Stimulated activated CD8-positive, alpha-beta memory T cell treated with anti-CD3 and anti-CD28 coated beads, Interleukin-7, amount 100 ng/mL, for 48 hours (primary cell): ENCODE measurements around the gene ADARB1.

ENCODE experiments used
- DNase-seq, 2 donors: peaks; one replicate each; pipeline ENCODE4 v3.0.0-alpha.2; 2020; ENCODE audit warnings: low read depth in 1 of 2; ENCODE audit errors: extremely low read depth in 1 of 2

ADARB1 gene

DNA sequence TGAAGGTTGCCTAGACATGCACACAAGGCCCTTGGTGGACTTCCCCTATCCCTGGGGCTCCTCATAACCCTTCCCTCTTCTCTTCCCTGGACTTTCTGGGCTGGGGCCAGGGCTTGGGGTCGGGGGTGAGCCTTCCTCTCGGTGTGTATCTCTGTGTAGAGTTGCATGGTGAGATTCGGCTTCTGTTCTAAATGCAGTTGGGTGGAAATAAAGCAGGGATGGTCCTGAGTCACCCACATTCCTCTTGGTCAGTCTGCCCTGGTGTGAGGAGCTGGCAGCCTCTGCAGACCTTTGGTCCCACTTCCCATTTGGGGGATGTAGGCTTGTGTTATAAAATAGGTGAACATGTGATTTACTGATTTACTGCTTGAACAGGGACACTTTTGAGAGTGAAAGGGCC, 38.0 kb downstream of the ADARB1 start:
- DNase-seq = no peak

DNA sequence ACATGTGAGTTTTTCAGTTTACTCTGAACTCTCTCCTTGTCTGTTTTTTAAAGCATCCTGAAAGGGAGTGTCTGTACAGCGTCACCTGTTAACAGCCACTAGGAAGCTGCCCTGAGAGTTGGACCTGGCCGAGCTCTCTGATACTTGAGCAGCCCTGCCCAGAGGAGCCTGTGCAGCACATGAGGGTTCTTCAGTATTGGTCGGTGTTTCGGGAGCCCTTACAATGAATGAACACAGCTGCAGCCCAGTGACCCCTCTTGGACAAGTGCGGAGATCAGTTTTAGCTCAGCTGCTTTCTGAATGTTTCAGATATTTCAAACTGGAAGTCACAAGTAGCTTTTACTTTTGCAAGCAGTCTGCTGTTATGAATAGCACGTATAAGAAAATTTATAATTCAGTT, 39.2 kb downstream of the ADARB1 start:
- no peak for DNase-seq

DNA sequence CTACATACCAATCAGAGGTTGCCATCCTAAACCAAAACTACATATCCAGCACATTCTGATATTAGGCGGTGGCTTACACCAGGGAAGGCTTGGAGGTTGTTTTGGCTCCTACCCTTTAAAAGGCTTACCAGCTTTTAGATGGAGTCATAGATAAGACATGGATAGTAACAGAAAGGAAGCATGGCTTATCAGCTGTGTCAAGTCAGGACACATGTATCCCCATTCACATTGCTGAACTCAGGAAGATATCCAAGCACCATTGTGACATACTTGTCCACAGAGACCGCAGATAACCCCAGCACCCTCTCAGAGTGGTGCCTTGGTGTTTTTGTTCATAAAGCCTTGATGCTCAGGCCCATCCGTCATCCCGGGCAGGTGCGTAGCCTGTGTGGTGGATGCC, 39.7 kb downstream of the ADARB1 start:
- DNase-seq = no peak

DNA sequence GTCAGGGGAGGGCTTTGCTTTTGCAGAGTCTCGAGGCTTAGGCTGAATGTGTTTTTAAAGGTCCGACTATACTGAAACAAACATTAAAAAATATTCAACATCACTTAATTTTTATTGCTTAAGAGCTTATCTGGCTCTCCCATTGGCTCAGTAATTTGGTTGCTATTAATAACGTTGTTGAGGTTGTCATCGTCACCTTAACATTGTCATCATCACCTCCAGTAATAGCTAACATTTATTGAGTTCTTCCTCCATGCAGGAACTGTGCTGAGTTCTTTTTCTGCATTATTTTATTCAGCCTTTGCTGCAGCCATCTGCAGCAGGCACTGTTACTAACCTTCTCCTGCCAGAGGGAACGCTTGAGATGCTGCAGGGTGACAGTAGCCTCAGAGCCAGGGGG, 40.1 kb downstream of the ADARB1 start:
- no peak for DNase-seq

DNA sequence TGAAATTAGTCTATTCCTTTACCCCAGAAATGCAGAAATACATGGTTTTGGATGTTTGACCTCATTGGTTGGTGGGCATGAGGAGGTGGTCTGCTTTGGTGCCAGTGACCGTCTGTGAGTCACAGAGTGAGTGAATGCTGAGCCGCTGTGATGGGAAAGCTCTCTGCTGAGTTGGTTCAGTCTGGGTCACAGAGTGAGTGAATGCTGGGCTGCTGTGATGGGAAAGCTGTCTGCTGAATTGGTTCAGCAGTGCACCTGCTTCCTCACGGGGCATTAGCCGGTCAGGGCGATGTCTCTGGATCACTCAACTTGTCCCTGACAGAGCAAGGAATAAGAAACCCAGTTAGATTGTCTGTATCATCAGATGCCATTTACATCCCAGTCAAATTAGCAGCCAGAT, 40.8 kb downstream of the ADARB1 start:
- no peak for DNase-seq

DNA sequence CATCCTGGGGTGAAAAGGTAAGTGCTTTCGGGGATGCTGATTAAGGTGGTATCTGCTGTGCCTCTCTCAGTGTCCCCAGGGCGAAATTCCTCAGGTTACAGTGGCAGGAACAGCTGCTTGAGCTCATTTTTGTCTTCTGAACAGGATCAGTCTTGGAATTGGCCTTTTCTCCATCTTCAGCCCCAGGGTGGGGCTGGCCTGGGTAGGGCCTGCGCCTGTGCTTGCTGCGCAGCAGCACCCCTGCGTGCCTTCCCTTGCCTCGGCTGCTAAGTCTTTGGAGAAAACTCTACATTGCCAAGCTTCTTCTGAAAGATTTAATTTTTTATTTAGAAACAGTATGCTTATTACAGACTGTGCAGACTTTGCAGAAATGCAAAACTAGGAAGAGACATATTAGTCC, 41.7 kb downstream of the ADARB1 start:
- DNase-seq = no peak

DNA sequence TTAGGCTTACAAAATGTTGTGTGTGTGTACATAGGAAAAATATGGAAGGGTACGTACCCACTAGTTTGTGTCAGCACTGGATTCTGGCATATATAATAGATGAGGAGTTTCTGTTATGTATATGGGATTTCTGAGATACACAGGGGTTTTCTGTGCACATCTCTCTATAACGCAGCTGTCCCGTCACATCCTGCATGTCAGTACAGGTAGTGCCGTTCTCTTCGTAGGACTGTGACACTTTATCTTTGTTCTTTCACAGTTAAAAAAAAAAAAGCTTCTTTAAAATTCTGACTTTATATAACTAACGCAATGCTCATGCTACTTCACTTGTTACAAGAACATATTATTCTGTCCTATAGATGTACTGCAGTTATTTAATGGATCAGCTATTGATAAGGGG, 42.9 kb downstream of the ADARB1 start:
- no peak for DNase-seq

DNA sequence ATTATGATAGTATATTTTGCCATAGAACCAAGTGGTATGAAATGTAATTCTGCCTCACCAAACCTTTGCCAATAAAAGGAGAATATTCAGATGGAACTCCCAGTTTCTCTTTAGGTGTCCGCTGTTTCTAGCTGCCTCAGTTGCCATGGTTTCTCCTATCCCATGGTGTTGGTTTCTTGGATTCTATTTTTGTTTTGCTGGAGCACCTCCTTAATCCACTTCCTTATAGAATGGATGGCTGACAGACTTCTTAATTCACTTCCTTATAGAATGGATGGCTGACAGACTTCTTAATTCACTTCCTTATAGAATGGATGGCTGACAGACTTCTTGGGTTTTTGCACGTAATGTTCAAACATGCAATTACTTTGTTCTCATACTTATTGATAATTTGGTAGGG, 43.7 kb downstream of the ADARB1 start:
- DNase-seq = no peak

DNA sequence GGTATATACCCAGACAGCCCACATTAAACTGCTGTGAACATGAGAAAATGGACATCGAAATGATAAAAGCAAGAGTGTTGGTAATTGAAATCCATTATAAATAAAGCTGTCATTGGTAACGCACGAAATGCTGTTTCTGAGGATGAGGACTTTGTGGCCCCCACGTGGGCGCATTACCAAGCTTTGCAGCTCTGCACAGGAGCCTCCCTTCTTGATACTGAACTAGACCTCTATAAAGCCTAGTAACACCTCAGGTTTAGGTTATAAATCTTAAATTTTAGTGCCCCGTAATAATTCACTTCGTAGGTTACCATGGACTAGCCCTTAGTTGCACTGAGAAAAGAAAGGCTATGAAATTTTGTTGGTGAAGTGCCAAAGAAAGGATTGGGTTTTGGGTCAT, 45.4 kb downstream of the ADARB1 start:
- no peak for DNase-seq

DNA sequence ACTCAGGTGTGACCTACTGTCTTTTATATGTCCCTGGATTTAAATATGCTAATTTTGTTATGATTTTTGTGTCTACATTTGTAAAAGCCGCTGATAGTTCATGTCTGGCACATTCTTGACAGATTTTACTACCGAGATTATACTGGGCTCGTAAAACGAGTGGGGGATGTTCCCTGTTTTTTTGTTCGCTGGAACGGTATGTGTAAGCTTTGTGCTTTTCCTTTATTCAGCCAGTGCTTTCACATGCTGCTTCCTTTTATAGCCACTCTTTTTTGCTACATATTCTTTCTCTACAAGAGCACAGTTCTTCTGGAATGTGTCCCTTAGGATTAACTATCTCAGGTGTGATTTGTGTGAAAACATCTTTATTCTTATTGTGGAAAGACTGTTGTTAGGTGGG, 46.6 kb downstream of the ADARB1 start:
- no peak for DNase-seq

DNA sequence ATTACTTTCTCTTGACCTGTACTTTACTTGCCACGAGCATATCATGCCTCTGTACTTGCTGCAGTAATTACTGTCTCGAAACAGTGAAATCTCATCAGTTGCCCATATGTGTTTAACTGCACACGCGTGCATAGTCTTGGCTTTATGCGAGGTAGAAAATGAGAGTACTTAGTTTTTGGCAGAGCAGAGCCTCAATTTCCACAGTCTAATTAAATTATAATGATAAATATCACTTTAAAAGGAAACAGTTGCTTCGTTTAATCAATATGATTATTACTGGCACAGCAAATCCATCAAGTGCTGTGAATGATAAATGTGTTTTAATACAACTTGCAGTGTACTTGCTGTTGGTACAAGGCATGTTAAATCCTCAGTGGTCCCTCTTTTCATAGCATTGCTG, 47.6 kb downstream of the ADARB1 start:
- no peak for DNase-seq

DNA sequence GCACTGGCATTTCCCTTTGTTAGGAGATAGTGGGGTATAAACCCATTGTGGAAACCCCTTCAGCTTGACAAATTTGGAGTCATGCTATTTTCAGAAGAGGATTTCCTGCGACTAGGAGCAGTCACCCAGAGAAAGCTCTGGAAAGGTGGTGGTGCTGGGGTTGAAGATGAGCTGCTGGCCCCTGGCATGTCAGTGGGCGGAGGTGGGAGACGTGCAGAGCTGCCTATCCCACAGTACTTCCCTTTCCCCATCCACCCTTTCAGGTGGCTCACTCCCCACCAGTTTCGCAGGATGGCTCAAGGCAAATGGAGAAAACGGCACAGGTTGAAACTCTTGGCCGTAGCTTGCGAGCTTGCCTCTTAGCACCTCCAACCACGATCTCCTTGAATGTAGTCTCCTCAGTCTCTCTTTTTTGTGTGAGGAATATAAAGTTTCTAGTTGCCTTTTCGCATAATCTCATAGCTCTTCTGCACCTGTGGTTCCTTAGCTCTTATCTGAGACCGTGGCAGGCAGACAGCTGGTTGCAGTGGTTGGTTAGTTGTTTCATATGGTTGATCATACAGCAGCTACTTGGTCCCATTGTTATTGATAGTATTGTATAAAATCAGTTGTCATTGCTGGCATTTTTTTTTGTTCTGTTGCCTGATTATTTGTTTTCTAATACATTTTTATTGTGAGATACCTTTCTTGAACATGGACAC, 48.2 kb downstream of the ADARB1 start:
- no peak for DNase-seq

DNA sequence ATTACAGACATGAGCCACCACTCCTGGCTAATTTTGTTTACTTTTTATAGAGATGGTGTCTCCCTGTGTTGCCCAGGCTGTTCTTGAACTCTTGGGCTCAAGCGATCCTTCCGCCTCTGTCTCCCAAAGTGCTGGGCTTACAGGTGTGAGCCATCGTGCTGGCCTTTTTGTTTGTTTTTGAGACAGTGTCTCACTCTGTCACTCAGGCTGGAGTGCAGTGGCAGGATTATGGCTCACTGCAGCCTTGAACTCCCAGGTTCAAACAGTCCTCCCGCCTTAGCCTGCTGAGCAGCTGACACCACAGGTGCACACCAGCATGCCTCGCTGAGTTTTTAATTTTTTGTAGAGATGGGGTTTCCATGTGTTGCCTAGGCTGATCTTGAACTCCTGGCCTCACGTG, 49.1 kb downstream of the ADARB1 start:
- DNase-seq = no peak

DNA sequence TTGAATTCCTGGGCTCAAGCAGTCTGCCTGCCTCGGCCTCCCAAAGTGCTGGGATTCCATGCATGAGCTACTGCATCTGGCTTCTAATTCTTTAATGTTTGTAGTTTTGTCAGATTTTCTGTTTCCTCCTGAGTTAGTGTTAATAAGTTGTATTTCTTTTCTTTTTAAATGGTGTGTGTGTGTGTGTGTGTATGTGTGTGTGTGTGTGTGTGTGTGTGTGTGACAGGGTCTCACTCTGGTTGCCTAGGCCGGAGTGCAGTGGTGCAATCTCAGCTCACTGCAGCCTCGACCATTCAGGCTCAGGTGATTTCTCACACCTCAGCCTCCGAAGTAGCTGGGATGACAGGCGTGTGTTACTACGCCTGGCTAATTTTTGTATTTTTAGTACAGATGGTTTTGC, 50.2 kb downstream of the ADARB1 start:
- no peak for DNase-seq

DNA sequence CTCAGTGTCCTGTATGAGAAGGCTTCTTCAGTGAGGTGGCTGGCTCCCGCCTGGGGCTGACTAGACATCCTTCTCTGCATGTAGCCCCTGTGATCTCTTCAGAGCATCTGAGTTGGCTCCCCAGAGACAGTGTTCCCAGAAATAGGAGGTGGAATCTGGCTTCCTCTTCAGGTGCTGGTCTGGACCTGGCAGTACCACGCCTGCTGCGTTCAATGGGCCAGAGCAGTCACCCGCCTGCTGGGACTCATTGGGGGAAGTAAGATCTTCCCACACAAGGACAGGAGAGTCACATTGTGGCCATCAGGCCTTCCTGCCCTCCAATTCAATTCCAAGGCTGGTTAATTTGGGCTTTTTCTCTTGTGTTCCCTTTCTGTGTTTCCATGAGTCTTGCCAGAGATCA, 51.0 kb downstream of the ADARB1 start:
- DNase-seq = no peak

DNA sequence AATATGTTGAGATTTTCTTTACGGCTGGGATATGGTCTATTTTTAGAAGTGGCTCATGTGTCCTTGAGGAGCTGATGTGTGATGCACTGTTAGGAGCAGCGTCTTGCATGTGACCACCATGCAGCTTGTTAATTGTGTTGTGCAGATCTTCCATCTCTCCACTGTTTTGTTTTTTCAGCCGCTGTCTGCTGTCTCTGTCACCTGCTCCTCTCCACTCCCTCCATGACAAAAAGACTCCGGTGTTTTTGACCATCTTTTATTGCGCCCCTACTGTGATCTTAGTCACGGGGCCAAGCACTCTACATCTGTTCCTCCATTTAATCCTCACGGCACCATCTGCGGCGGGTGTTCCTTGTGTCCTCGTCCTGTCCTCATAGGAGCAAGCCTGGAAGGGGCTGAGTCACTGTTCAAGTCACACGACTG, 51.8 kb downstream of the ADARB1 start:
- no peak for DNase-seq

DNA sequence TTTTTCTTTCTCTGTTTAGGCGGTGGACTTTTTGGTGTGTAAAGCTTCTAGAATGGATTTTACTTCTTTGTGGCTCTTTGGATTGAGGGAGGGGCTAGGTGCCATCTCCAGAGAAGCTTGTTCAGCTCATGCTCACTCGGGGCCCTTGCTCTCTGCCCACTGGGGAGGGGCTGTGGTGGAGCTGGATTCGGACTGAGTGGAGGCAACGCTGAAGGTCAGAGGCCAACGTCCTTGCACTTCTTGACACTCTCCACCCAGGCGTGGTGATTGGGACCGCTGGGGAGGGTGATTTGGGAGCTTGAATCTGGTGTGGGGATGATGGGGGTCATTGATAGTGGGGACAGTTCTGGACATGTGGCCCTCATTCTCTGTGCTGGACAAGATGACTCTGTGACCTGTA, 52.6 kb downstream of the ADARB1 start:
- DNase-seq = no peak

DNA sequence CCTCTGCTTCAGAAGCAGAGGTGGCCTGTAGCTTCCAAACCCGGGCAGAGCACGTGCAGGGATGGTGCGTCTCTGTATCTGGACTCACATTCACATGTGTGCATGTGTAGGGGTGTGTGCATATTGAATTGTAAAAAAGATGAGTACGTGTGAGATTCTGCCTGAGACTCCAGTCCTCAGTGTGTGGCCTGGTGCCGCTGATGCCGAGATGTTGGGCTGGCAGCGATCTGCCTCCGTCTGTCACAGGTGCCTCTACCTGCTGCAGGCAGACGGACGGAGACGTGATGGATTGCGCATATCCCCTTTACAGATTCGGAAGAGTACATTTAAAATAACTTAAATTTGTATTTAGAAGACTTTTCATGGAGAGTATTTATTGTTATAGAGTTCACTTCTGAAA, 53.6 kb downstream of the ADARB1 start:
- DNase-seq = no peak

DNA sequence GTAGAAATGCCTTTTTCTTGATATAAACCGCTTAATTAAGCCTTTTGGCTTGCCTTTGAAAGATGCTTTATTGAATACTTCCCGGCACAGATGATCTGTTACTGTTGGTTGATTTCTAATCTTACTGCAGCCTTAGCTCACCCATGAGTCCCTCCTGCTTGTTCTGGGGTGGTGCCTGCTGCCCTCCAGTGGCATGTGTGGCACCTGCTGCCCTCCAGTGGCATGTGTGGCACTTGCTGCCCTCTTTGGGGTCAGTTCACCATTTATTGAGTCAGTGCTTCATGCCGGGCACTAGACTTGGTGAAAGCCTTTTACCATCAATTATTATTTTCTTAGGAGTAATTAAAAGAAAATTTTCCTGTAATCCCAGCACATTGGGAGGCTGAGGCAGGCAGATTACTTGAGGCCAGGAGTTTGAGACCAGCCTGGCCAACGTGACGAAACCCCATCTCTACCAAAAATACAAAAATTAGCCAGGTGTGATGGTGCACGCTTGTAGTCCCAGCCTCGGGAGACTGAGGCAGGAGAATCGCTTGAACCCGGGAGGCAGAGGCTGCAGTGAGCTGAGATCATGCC, 54.3 kb downstream of the ADARB1 start:
- DNase-seq = peak; percentile 29 to 59

DNA sequence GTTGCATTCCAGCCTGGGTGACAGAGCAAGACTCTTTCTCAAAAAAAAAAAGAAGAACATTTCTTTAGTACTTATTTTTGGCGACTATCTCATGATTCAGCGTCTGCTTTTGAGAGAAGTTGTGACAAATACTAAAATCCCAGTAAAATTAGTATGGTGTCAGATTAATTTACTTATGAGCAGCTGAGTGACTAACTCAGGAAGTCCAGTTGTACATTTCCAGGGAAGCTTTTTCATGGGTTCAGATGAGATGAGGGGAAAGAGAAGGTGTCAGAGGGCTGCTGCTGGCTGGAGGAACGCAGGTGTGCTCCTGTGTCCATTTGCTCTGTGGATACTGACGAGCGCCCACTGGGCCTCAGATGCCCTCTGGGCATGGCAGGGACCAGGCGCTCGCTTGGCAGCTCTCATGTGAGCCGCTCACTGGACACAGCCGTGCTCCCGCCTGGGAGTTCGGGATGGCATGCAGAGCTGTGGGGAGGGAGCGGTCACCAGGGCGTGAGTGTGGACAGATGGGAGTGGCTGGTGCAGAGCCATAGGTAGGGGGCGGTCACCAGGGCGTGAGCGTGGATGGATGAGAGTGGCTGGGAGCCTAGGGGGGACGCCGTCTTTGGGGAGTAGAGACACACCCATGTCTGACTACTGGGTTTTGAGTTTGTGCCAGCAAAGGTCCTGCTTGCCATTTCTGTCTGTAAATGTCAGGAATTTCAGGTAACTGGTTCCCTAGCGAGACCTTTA, 55.0 kb downstream of the ADARB1 start:
- no peak for DNase-seq

DNA sequence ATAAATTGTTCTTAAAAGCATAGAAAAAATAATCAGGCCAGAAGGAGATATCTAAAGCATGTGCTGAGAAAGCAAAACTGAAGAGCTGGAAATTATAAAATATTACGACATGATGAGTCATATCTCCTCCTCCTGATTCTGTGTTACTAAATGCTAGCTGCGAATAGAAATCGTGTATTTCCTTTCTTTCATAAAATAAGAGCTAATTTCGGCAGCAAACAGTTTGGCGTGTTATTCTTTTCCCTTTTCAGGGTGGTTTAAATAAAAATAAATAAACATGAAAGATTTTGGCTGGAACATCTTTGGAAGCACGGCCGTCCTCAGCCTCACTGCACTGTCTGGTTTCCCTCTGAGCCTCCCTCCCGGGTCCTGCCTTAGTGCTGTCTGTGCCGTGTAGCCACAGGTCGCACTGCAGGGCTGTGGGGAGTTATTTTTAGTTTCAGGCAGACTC, 56.0 kb downstream of the ADARB1 start:
- no peak for DNase-seq

DNA sequence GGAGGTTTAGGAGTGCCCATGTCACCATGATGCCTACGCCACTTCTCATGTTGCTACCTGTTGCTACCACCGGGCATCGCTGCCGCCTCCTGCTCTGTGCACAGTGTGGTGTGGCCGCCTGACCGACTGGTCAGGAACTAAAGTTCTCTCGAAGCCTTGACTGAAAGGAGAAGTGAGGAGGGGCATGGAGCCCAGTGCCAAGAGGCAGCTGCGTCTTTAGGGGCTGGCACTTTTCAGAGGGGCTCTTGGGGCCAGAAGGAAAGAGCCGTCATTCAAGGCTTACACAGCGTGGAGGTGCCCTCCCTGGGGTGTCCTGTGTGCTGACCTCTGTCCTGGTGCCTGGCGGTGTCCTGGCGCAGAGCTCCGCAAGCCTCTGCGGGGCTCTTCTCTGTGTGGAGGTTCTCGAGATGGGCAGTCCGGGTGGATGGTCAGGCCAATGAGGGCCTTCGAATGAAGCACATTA, 57.2 kb downstream of the ADARB1 start:
- DNase-seq = no peak
